Measurements from ENCODE around the gene BRD7.

Gene BRD7

GRCh38 chr16:50288026-50288425, 80.8 kb downstream of the BRD7 start:
- H3K4me3 Mint-ChIP-seq: no peak overlapping the region
- ATAC-seq: no peak
- H3K27me3 Mint-ChIP-seq: no peaks in the 10 kb centered on the region
- H3K4me1 Mint-ChIP-seq: peaks cover 51% of the 10 kb centered on the region
- H3K36me3 Mint-ChIP-seq: peaks cover 47% of the 10 kb centered on the region
- H3K9me3 Mint-ChIP-seq: peaks cover 3% of the 10 kb centered on the region
- no peak overlapping the region for H3K27ac Mint-ChIP-seq

DNA sequence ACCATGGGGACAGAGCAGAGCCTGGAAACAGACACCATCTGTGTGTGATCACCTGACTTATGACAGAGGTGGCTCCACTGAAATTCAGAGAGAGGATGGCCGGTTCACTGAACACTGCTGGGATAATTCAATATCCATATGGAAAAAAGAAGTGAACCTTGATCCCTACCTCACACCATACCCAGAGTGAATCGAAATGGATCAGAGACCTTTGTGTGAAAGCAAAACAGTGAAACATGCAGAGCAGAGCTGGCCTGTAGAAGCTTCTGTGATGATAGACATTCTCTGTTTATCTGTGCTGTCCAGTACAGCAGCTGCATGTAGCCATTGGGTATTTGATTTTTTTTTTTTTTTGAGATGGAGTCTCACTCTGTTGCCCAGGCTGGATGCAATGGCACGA, 82.1 kb downstream of the BRD7 start:
- no peak overlapping the region for H3K4me3 Mint-ChIP-seq

DNA sequence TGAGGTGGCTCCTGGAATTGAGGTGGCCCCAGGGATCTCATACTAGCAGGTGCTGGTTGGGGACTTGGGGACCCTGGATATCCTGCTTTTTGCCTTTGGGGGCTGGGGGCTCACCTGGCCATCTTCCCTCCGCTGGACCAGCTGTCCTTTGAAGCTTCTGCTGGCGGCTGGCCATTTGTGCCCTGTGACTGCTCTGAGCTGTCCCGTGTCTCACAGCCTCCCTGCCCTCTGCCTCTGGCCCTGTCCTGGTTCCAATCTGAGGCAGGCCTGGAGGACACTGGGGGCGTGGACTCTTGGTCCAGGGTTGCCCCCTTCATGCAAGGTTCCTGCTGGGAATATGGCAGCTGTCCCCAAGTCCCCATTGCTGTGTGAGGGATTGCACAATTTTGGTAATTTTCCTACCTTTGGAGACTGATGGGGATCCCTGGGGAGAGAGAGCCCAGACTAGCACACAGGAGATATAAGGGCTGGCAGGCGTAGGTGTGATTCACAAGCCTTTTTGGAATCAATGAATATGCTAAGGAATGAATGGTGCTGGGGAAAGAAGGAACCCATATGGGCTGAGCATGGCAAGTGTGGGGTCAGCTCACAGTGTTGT, 83.3 kb downstream of the BRD7 start:
- H3K27ac Mint-ChIP-seq: peak overlapping the region; percentile 96
- peaks cover 67% of the 10 kb centered on the region for H3K4me1 Mint-ChIP-seq
- peaks cover 3% of the 10 kb centered on the region for H3K9me3 Mint-ChIP-seq
- no peaks in the 10 kb centered on the region for H3K27me3 Mint-ChIP-seq
- no peak overlapping the region for H3K4me3 Mint-ChIP-seq
- no peak for ATAC-seq
- peaks cover 37% of the 10 kb centered on the region for H3K36me3 Mint-ChIP-seq

More for the DNA sequence above, 82.1 kb downstream of the BRD7 start:
- H3K4me1 Mint-ChIP-seq: peaks cover 55% of the 10 kb centered on the region
- H3K36me3 Mint-ChIP-seq: peaks cover 37% of the 10 kb centered on the region
- no peak overlapping the region for H3K27ac Mint-ChIP-seq
- peaks cover 3% of the 10 kb centered on the region for H3K9me3 Mint-ChIP-seq
- no peak for ATAC-seq
- H3K27me3 Mint-ChIP-seq: no peaks in the 10 kb centered on the region

- ATAC-seq: no peak
- Mint-ChIP-seq H3K4me3 (peak overlapping the region; percentile 0), H3K36me3 (peaks cover 38% of the 10 kb centered on the region), H3K27me3 (no peaks in the 10 kb centered on the region), H3K9me3 (peaks cover 3% of the 10 kb centered on the region), H3K4me1 (peaks cover 79% of the 10 kb centered on the region), H3K27ac (peak overlapping the region; percentile 96)
Observed at GRCh38 chr16:50284131-50284911, 84.5 kb downstream of the BRD7 start.

DNA sequence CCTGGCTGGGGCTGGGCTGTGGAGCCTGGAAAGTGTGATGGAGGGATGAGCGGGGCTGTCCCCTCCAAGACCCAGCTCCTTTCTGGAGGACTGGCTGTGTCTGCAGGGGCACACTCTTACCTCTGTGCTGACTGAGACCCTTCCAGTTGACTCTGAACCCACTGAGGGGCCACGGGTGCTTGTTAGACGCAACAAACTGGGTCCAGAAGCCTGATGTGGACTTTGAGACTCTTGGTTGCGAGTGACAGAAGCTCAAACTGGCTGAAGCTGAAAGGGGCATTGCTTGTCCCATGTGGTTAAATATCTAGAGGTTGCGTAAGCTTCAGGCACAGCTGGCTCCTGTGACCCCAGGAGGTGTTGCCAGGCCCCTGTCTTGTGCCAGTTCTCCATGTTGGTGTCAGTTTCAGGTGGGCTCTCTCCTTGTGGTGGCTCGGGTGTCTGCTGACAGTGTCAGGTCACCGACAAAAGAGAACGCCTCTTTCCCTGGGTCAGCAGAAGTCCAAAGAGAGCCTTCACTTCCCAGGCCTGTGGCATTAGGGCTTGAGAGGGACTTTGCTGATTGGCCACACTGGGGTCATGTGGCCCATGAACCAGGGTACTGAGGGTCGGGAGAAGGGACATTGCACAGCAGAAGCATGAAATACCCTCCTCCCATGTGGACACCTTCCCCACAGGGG, 85.7 kb downstream of the BRD7 start:
- Mint-ChIP-seq H3K4me1 (peaks cover 86% of the 10 kb centered on the region), H3K27me3 (no peaks in the 10 kb centered on the region), H3K4me3 (no peak overlapping the region), H3K27ac (peak overlapping the region; percentile 96), H3K9me3 (peaks cover 6% of the 10 kb centered on the region), H3K36me3 (peaks cover 39% of the 10 kb centered on the region)
- ATAC-seq: no peak

GRCh38 chr16:50282010-50282538, 86.7 kb downstream of the BRD7 start:
- peak; percentile 97 for ATAC-seq
- H3K27me3 Mint-ChIP-seq: no peaks in the 10 kb centered on the region
- H3K4me1 Mint-ChIP-seq: peaks cover 96% of the 10 kb centered on the region
- peak overlapping the region; percentile 96 for H3K27ac Mint-ChIP-seq
- H3K9me3 Mint-ChIP-seq: peaks cover 6% of the 10 kb centered on the region
- peaks cover 39% of the 10 kb centered on the region for H3K36me3 Mint-ChIP-seq
- peak overlapping the region; percentile 75 for H3K4me3 Mint-ChIP-seq

- H3K4me3 Mint-ChIP-seq: peak overlapping the region; percentile 75
- ATAC-seq: no peak
- peak overlapping the region; percentile 96 for H3K27ac Mint-ChIP-seq
- peaks cover 100% of the 10 kb centered on the region for H3K4me1 Mint-ChIP-seq
- peaks cover 5% of the 10 kb centered on the region for H3K9me3 Mint-ChIP-seq
- no peaks in the 10 kb centered on the region for H3K27me3 Mint-ChIP-seq
- peaks cover 35% of the 10 kb centered on the region for H3K36me3 Mint-ChIP-seq
Observed at GRCh38 chr16:50281391-50282009, 87.3 kb downstream of the BRD7 start.

GRCh38 chr16:50280932-50281331, 87.9 kb downstream of the BRD7 start:
- H3K27ac Mint-ChIP-seq: peak overlapping the region; percentile 96
- peaks cover 29% of the 10 kb centered on the region for H3K36me3 Mint-ChIP-seq
- H3K9me3 Mint-ChIP-seq: peaks cover 3% of the 10 kb centered on the region
- H3K27me3 Mint-ChIP-seq: no peaks in the 10 kb centered on the region
- peak overlapping the region; percentile 75 for H3K4me3 Mint-ChIP-seq
- ATAC-seq: no peak
- H3K4me1 Mint-ChIP-seq: peaks cover 100% of the 10 kb centered on the region

DNA sequence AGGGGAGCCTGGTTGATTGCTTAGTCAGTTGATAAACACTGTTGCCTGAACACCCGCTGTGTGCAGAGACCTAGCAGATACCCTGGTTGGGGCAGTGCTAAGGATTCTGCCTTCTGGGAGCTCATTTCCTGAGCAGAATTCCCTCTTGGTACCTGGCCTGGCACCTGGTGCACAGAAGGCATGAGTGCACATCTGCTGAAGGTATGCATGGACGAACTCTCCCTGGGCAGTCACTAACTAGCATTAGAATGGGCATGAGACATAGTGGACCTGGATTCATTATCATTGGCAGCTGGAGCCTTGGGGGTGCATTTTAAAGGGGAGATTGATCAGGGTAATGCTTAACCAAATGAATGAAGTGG, 89.3 kb downstream of the BRD7 start:
- peak overlapping the region; percentile 24 for H3K4me3 Mint-ChIP-seq

DNA sequence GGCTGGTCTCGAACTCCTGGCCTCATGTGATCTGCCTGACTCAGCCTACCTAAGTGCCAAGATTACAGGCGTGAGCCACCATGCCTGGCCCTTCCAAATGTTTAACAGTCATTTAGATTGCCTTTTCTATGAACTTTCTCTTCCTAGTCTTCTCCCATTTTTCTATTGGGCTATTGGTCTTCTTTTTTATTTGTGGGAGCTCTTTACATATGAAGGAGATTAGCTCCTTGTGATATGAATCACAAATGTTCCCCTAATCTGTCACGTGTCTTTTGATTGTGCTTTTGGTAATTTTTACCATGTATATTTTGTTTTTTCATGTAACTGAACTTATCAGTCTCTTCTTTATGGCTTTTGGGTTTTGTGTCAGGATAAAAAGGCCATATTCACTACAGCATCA, 90.5 kb downstream of the BRD7 start:
- peak overlapping the region; percentile 96 for H3K27ac Mint-ChIP-seq
- peaks cover 99% of the 10 kb centered on the region for H3K4me1 Mint-ChIP-seq
- no peak for ATAC-seq
- H3K4me3 Mint-ChIP-seq: peak overlapping the region; percentile 52
- peaks cover 3% of the 10 kb centered on the region for H3K9me3 Mint-ChIP-seq
- no peaks in the 10 kb centered on the region for H3K27me3 Mint-ChIP-seq
- peaks cover 22% of the 10 kb centered on the region for H3K36me3 Mint-ChIP-seq

More for the DNA sequence above, 89.3 kb downstream of the BRD7 start:
- Mint-ChIP-seq H3K27ac (peak overlapping the region; percentile 96), H3K36me3 (peaks cover 23% of the 10 kb centered on the region), H3K27me3 (no peaks in the 10 kb centered on the region), H3K9me3 (peaks cover 3% of the 10 kb centered on the region), H3K4me1 (peaks cover 100% of the 10 kb centered on the region)
- no peak for ATAC-seq

DNA sequence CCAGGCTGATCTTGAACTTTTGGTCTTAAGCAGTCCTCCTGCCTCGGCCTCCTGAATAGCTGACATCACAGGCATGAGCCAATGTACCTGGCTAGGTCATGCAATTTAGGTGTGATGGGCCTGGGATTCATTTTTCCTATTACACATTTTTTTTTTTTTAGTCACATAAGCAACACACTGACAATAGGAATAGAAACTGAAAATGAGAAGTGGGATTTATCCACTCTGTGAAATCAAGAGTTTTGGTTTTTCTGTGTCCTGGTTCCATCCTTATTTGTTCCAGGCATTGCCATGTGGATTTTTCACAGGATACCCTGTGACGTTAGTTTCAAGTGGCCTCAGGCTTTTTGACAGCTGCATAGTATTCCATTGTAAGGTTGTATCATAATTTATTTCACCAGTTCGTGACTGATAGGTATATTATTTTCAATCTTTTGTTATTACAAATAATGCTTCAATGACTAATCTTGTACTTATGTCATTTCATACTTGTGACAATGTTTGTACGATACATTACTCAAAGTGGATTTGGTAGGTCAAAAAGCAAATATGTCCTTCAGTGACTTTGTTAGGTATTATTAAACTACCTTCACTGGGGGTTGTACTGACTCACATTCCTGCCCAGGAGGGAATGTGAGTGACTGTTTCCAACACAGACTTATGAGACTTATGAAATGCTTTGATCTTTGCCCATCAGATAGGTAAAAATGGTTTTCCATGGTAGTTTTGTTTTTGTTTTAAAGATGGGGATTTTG, 91.8 kb downstream of the BRD7 start:
- Mint-ChIP-seq H3K27me3 (no peaks in the 10 kb centered on the region), H3K4me1 (peaks cover 99% of the 10 kb centered on the region), H3K9me3 (peaks cover 3% of the 10 kb centered on the region), H3K36me3 (peaks cover 22% of the 10 kb centered on the region), H3K27ac (peak overlapping the region; percentile 96), H3K4me3 (no peak overlapping the region)
- ATAC-seq: no peak

- Mint-ChIP-seq H3K4me3 (peak overlapping the region; percentile 96), H3K4me1 (peaks cover 99% of the 10 kb centered on the region), H3K36me3 (peaks cover 22% of the 10 kb centered on the region), H3K9me3 (peaks cover 3% of the 10 kb centered on the region), H3K27me3 (no peaks in the 10 kb centered on the region), H3K27ac (peak overlapping the region; percentile 96)
- ATAC-seq: no peak
Observed at GRCh38 chr16:50276326-50276640, 92.5 kb downstream of the BRD7 start.

GRCh38 chr16:50275428-50276325, 93.1 kb downstream of the BRD7 start:
- H3K36me3 Mint-ChIP-seq: peaks cover 22% of the 10 kb centered on the region
- peak overlapping the region; percentile 96 for H3K4me3 Mint-ChIP-seq
- no peak for ATAC-seq
- H3K27me3 Mint-ChIP-seq: no peaks in the 10 kb centered on the region
- peak overlapping the region; percentile 96 for H3K27ac Mint-ChIP-seq
- H3K9me3 Mint-ChIP-seq: peaks cover 3% of the 10 kb centered on the region
- peaks cover 99% of the 10 kb centered on the region for H3K4me1 Mint-ChIP-seq

- Mint-ChIP-seq H3K27ac (peak overlapping the region; percentile 96), H3K36me3 (peaks cover 16% of the 10 kb centered on the region), H3K4me3 (peak overlapping the region; percentile 96), H3K9me3 (peaks cover 3% of the 10 kb centered on the region), H3K27me3 (no peaks in the 10 kb centered on the region), H3K4me1 (peaks cover 99% of the 10 kb centered on the region)
- ATAC-seq: no peak
Observed at GRCh38 chr16:50275098-50275415, 93.7 kb downstream of the BRD7 start.
